H1 (cell line): ENCODE measurements around the gene KCNMA1. TPM values are rescaled to one million over a fixed set of nuclear protein-coding genes. Genes with fewer than 3 reads are reported as not detected.

Experiments
- EP300 ChIP-seq, 2 experiments: IDR thresholded peaks; 1 replicate in 1 of 2; 2 replicates in 1 of 2; pipeline ENCODE4 v1.6.1; 2011 to 2012; ENCODE audit warnings: low read depth in 2 of 2, low read length in 2 of 2, mild to moderate bottlenecking in 2 of 2, borderline replicate concordance in 1 of 2, inconsistent platforms in 1 of 2, moderate library complexity in 1 of 2
- POLR2AphosphoS5 ChIP-seq: IDR thresholded peaks from 2 replicates; pipeline ENCODE4 v1.6.1; 2011; ENCODE audit warnings: low read depth, low read length
- SP1 ChIP-seq: IDR thresholded peaks from 2 replicates; pipeline ENCODE4 v1.6.1; 2011; ENCODE audit warnings: low read depth, low read length
- TBP ChIP-seq: IDR thresholded peaks from 2 replicates; pipeline ENCODE4 v1.6.1; 2011; ENCODE audit warnings: low read depth, low read length, improper control_type of control experiment
- TEAD4 ChIP-seq: IDR thresholded peaks from 2 replicates; pipeline ENCODE4 v1.6.1; 2012; ENCODE audit warnings: low read depth, low read length, inconsistent platforms, mixed read lengths
- polyA plus RNA-seq, 7 experiments: library from polyadenylated mRNA; depleted of rRNA in 3 of 7; stranded (reverse) in 5 of 7; unstranded in 2 of 7; fragments of >200 nt in 5 of 7; fragments of 200-250 nt in 2 of 7; gene quantifications; 1 replicate in 5 of 7; 2 replicates in 1 of 7; 4 replicates in 1 of 7; pipeline versions ENCODE4 v1.2.1 to v1.2.3, GENCODE V29; 2011 to 2013; ENCODE audit warnings: missing spikeins in 2 of 7, mixed read lengths in 2 of 7
- total RNA-seq: library from RNA; stranded (reverse); fragmentation: NEBNext Ultra II Directional; extraction: Animal tissue kit (Norgen Biotek cat#: 25700); gene quantifications from 2 replicates; pipeline ENCODE4 v1.2.1, GENCODE V29; 2021
- TF ChIP-seq, protein P1 (sequence below): IDR thresholded peaks from 2 replicates; pipeline ENCODE4 v1.6.1; 2012; ENCODE audit warnings: inconsistent platforms

The KCNMA1 gene
- total and polyA plus RNA-seq, 2 of the 8 experiments (the other 6 are each of a cell fraction or from before 2014, with no cell fraction given) = 10.2 to 11.1 TPM

DNA sequence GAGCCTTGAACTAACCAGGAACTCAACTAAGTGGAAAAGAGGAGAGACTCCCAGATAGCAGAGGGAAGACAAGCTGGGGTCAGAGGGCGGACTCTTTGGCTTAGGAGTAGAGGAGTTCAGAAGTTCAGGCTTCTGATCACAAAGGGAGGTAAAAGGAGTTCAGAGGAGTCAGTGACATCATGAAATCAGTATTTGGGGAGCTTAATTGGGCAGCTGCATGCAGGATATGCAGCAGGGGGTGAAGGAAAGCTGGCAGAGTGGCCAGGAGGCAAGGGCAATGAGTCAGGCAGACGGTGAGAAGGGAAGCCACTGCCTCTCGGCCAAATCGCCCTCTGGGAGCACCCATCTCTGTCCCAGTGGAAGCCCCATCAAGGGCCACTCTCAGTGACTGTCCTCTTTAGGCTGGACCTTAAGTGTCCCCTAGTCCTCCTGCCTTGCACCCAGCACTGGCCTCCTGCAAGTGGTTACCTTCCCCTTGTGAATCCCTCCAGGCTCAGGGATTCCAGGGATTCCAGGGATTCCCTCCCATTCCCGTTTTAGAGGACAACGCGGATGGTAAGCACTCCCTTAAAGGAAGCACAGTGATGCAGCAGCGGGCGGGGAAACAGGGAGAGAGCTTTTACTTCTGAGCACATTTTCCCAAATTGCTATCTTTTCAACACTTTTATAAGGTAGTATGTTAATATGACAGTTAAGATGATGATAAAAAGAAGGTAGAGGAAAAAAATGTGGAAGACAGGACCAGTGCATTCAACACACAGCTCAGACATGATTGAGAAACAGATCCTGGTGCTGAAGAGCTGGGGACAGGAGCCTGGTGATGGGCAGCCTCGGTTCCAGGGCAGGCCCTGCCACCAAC lies 72.6 kb downstream of the KCNMA1 start (continued):
- TF ChIP-seq, protein P1, sequence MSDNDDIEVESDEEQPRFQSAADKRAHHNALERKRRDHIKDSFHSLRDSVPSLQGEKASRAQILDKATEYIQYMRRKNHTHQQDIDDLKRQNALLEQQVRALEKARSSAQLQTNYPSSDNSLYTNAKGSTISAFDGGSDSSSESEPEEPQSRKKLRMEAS = peak; percentile 44; the same call in 1 of the 2 replicates
- TF ChIP-seq EP300 (IDR thresholded peaks at IDR 0.05; ENCODE audit: borderline replicate concordance in 1 of 2, low read depth in 2 of 2, low read length in 2 of 2) (peak in 1 of 2 experiments; percentile 82; a peak in 1 of 3 replicates), TEAD4 (peak; percentile 100), POLR2AphosphoS5 (no peak), SP1 (peak; percentile 82), TBP (peak; percentile 39; the same call in 1 of the 2 replicates)
- TF ChIP-seq, all 59 proteins: peak for 18
